CD4-positive, alpha-beta T cell treated with Interleukin-2 at 100 ng/mL for 4 hours (primary cell): ENCODE data around the gene PANK3.
"Not testable (repeated sequence)": the region's sequence is repeated elsewhere in the genome, so short reads cannot be mapped to it uniquely, and the experiment has no call there.

Experiments used
- DNase-seq: peaks from one replicate; pipeline ENCODE4 v3.0.0-alpha.2; 2020; ENCODE audit warnings: low spot score

Gene PANK3

GRCh38 chr5:168592014-168592368, 12.8 kb upstream of the PANK3 start:
- DNase-seq = no peak

GRCh38 chr5:168591302-168592013, 12.3 kb upstream of the PANK3 start:
- DNase-seq = no peak

- DNase-seq = no peak
Measured at GRCh38 chr5:168590666-168591065, 11.5 kb upstream of the PANK3 start.

GRCh38 chr5:168587987-168588386, 8.8 kb upstream of the PANK3 start:
- DNase-seq = no peak

GRCh38 chr5:168585119-168585856, 6.1 kb upstream of the PANK3 start:
- DNase-seq = no peak

GRCh38 chr5:168583742-168584482, 4.7 kb upstream of the PANK3 start:
- DNase-seq = no peak

GRCh38 chr5:168580814-168581469, 1.8 kb upstream of the PANK3 start:
- DNase-seq = not testable (repeated sequence)

- DNase-seq = no peak
Measured at GRCh38 chr5:168580227-168580508, 1.0 kb upstream of the PANK3 start.

GRCh38 chr5:168579488-168580226, 489 bp upstream of the PANK3 start:
- DNase-seq = peak; percentile 97

- DNase-seq = peak; percentile 4
Measured at GRCh38 chr5:168578006-168578405, 1.2 kb downstream of the PANK3 start.

GRCh38 chr5:168575391-168576372, 3.5 kb downstream of the PANK3 start:
- DNase-seq = no peak

- not testable (repeated sequence) for DNase-seq
Measured at GRCh38 chr5:168574156-168574555, 5.0 kb downstream of the PANK3 start.

- DNase-seq = not testable (repeated sequence)
Measured at GRCh38 chr5:168573663-168574062, 5.5 kb downstream of the PANK3 start.

- no peak for DNase-seq
Measured at GRCh38 chr5:168570490-168571328, 8.5 kb downstream of the PANK3 start.

- no peak for DNase-seq
Measured at GRCh38 chr5:168568738-168569137, 10.4 kb downstream of the PANK3 start.

GRCh38 chr5:168563959-168564358, 15.2 kb downstream of the PANK3 start:
- no peak for DNase-seq

- no peak for DNase-seq
Measured at GRCh38 chr5:168562279-168562678, 16.9 kb downstream of the PANK3 start.

GRCh38 chr5:168557389-168557788, 21.8 kb downstream of the PANK3 start:
- DNase-seq = no peak

- DNase-seq = no peak
Measured at GRCh38 chr5:168553377-168554130, 25.6 kb downstream of the PANK3 start.
